Measurements from ENCODE around the gene TTC39A. TPM values are rescaled to one million over a fixed set of nuclear protein-coding genes. Genes with fewer than 3 reads are reported as not detected.
A peak's percentile ranks its signal among the peaks of the same experiment; 100 is the strongest.

TTC39A gene
- total and polyA plus RNA-seq, 2 donors (not counting 1 experiment from before 2014, with no cell fraction given), result not detected

- DNase-seq (peak; percentile 18), ATAC-seq (ENCODE audit: low read depth) (peak; percentile 28)
- no peak overlapping the region for H3K27ac ChIP-seq (ENCODE audit: low read length in 2 of 2)
- Mint-ChIP-seq H3K4me3 (no peak overlapping the region), H3K27me3 (peaks cover 36% of the 10 kb centered on the region), H3K27ac (no peak overlapping the region), H3K9me3 (ENCODE audit: insufficient read depth) (no peaks in the 10 kb centered on the region), H3K4me1 (peaks cover 12% of the 10 kb centered on the region)
- 5% methylated on average over 60 of the region's 60 CpGs for WGBS (ENCODE audit: insufficient coverage)
- H3K4me1 ChIP-seq (ENCODE audit: control insufficient read depth in 2 of 2, insufficient read depth in 2 of 2, low read length in 2 of 2), result peaks cover 6 to 10% of the 10 kb centered on the region in 2 donors
- no peak overlapping the region for H3K4me3 ChIP-seq (ENCODE audit: control extremely low read depth in 1 of 5, extremely low read depth in 1 of 5, insufficient read depth in 1 of 5, low read depth in 2 of 5, low read length in 4 of 5)
- peak overlapping the region; percentile 58 for H3K4me2 ChIP-seq (replicated peaks; ENCODE audit: low read depth, low read length, poor library complexity, severe bottlenecking)
- H3K79me2 ChIP-seq (ENCODE audit: control insufficient read depth, insufficient read depth, low read length), result no peaks in the 10 kb centered on the region
- no peaks in the 10 kb centered on the region for H3K9me3 ChIP-seq (ENCODE audit: control extremely low read depth in 1 of 3, control insufficient read depth in 2 of 3, insufficient read depth in 1 of 3, low read length in 2 of 3)
- no peak overlapping the region for H3K9ac ChIP-seq (ENCODE audit: low read length)
- intact Hi-C loops (cut with micrococcal nuclease), result no loop called here
- CTCF ChIA-PET, result interaction anchor here (1.0 kb wide), 1 partner anchor 424 kb away, joined by 3 read pairs; no protein-coding TSS in a partner anchor
- H4K20me1 ChIP-seq (ENCODE audit: control insufficient read depth, insufficient read depth, low read length, poor library complexity, severe bottlenecking), result no peaks in the 10 kb centered on the region
- no peak for TF ChIP-seq CTCF (IDR thresholded peaks at IDR 0.05)
- no peak for TF ChIP-seq EZH2 (IDR thresholded peaks at IDR 0.05; ENCODE audit: borderline replicate concordance, insufficient read depth, low read depth, low read length, poor library complexity, severe bottlenecking)
- no peaks in the 10 kb centered on the region for H3K36me3 ChIP-seq (replicated peaks in 1 of 2; ENCODE audit: control extremely low read depth in 1 of 2, control insufficient read depth in 1 of 2, extremely low read depth in 1 of 2, insufficient read depth in 2 of 2, low read length in 1 of 2)
- POLR2A ChIA-PET, result no interaction called here
- peak overlapping the region; percentile 38 for H2AFZ ChIP-seq (ENCODE audit: insufficient read depth, low read depth, low read length, poor library complexity, severe bottlenecking)
- peaks cover 0 to 36% (median 18%) of the 10 kb centered on the region in 4 experiments for H3K27me3 ChIP-seq (replicated peaks in 1 of 4; ENCODE audit: control extremely low read depth in 1 of 4, control insufficient read depth in 3 of 4, insufficient read depth in 4 of 4, low read length in 3 of 4)
Observed at GRCh38 chr1:51344602-51345299, 14.4 kb upstream of the TTC39A start.

DNA sequence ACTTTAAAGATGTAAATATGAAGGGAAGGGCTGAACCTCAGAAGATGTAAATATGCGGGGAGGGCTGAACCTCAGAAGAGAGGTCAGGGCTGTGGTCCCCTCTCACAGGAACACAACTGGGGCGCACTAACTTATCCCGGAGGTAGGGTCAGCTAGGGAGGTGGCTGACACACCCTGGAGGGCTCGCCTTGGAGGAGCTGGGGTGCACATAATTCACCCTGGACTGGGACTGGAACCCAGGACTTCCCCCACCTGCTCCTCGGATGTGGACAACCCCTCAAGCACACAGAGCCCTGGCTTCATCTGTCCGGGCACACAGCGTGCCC lies 13.9 kb upstream of the TTC39A start:
- no peak for TF ChIP-seq CTCF (IDR thresholded peaks at IDR 0.05)
- no peak for TF ChIP-seq EZH2 (IDR thresholded peaks at IDR 0.05; ENCODE audit: borderline replicate concordance, insufficient read depth, low read depth, low read length, poor library complexity, severe bottlenecking)
- intact Hi-C loops (cut with micrococcal nuclease), result no loop called here
- Histone ChIP-seq H3K4me3 (ENCODE audit: control extremely low read depth in 1 of 5, extremely low read depth in 1 of 5, insufficient read depth in 1 of 5, low read depth in 2 of 5, low read length in 4 of 5) (no peak overlapping the region), H3K4me2 (replicated peaks; ENCODE audit: low read depth, low read length, poor library complexity, severe bottlenecking) (peak overlapping the region; percentile 58), H4K20me1 (ENCODE audit: control insufficient read depth, insufficient read depth, low read length, poor library complexity, severe bottlenecking) (no peaks in the 10 kb centered on the region), H3K27me3 (replicated peaks in 1 of 4; ENCODE audit: control extremely low read depth in 1 of 4, control insufficient read depth in 3 of 4, insufficient read depth in 4 of 4, low read length in 3 of 4) (peaks cover 0 to 36% (median 18%) of the 10 kb centered on the region in 4 experiments), H3K79me2 (ENCODE audit: control insufficient read depth, insufficient read depth, low read length) (no peaks in the 10 kb centered on the region), H3K9ac (ENCODE audit: low read length) (no peak overlapping the region), H3K27ac (ENCODE audit: low read length in 2 of 2) (no peak overlapping the region), H3K9me3 (ENCODE audit: control extremely low read depth in 1 of 3, control insufficient read depth in 2 of 3, insufficient read depth in 1 of 3, low read length in 2 of 3) (no peaks in the 10 kb centered on the region), H2AFZ (ENCODE audit: insufficient read depth, low read depth, low read length, poor library complexity, severe bottlenecking) (peak overlapping the region; percentile 38), H3K4me1 (ENCODE audit: control insufficient read depth in 2 of 2, insufficient read depth in 2 of 2, low read length in 2 of 2) (peaks cover 6 to 10% of the 10 kb centered on the region in 2 donors), H3K36me3 (replicated peaks in 1 of 2; ENCODE audit: control extremely low read depth in 1 of 2, control insufficient read depth in 1 of 2, extremely low read depth in 1 of 2, insufficient read depth in 2 of 2, low read length in 1 of 2) (no peaks in the 10 kb centered on the region)
- Mint-ChIP-seq H3K9me3 (ENCODE audit: insufficient read depth) (no peaks in the 10 kb centered on the region), H3K4me3 (peak overlapping the region; percentile 52), H3K27ac (no peak overlapping the region), H3K4me1 (peaks cover 12% of the 10 kb centered on the region), H3K27me3 (peaks cover 36% of the 10 kb centered on the region)
- WGBS (ENCODE audit: insufficient coverage), result 78% methylated on average over 6 of the region's 7 CpGs
- CTCF ChIA-PET, result no interaction called here
- no peak for ATAC-seq (ENCODE audit: low read depth)
- POLR2A ChIA-PET, result no interaction called here
- no peak for DNase-seq
